Measurements from ENCODE around the gene ZNF655.
A peak's percentile ranks its signal among the peaks of the same experiment; 100 is the strongest.

The ZNF655 gene

GRCh38 chr7:99615989-99616358 is 57.5 kb downstream of the ZNF655 start:
- DNase-seq: no peak

- DNase-seq: peak; percentile 91
These were observed 58.1 kb downstream of the ZNF655 start, which contains the start of gene ZSCAN25 for GRCh38 chr7:99616359-99617191. Gene ZSCAN25 (plus strand): TSS chr7:99616946. CDS start chr7:99619607, 2,661 bp downstream.

GRCh38 chr7:99617192-99617781 is 58.8 kb downstream of the ZNF655 start:
- no peak for DNase-seq

DNA sequence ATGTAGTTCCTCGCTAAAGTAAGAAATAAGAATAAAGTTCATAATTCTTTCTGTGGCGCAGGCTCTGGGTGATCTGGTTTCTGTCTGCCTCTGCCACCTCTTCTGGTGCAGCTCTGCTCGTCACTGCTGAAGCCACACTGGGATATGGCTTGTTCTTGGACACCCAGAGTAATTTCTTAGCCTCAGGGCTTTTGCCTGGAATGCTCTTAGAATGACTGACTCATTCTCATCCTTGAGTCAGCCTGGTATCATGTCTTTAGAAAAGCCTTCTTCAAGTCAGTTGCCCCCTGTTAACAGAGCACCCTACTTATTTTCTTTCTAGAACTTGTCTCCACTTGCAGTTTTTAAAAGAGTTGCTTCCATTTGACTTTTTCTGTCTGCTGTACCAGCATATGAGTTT is 60.3 kb downstream of the ZNF655 start:
- no peak for DNase-seq

DNA sequence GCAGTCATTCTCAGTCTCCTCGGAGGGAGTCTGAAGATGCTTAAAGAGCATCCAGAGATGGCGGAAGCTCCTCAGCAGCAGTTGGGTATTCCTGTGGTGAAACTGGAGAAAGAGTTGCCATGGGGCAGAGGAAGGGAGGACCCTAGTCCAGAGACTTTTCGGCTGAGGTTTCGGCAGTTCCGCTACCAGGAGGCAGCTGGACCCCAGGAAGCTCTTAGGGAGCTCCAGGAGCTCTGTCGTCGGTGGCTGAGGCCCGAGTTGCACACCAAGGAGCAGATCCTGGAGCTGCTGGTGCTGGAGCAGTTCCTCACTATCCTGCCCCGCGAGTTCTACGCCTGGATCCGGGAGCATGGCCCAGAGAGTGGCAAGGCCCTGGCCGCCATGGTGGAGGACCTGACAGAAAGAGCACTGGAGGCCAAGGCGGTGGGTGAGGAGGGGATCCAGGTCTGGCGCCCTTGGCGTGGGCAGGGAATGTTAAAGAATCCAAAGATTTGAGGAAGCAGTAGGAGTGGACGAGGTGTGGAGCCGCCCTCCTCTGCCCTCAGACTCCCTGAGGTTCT is 61.2 kb downstream of the ZNF655 start:
- DNase-seq: no peak

GRCh38 chr7:99621271-99621670 is 62.8 kb downstream of the ZNF655 start:
- DNase-seq: no peak

DNA sequence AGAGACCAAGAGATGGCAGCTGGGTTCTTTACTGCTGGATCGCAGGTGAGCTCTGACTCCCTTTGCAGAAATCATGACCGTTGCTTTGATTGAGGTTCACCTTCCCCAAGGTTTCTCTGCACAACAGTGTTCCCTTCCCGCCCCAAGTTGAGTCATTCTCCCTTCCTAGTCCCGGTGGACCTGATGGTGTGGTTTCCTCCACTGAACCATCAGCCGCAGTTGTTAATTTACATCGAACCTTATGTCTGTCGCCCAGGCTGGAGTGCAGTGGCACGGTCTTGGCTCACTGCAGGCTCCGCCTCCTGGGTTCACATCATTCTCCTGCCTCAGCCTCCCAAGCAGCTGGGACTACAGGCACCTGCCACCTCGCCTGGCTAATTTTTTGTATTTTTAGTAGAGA is 64.2 kb downstream of the ZNF655 start:
- DNase-seq: no peak

GRCh38 chr7:99623091-99623693 is 64.8 kb downstream of the ZNF655 start:
- DNase-seq: no peak

GRCh38 chr7:99623702-99624447 is 65.4 kb downstream of the ZNF655 start:
- DNase-seq: peak; percentile 21

- DNase-seq: peak; percentile 74
These were observed 66.0 kb downstream of the ZNF655 start for GRCh38 chr7:99624484-99624883.

GRCh38 chr7:99625321-99625720 is 66.9 kb downstream of the ZNF655 start:
- DNase-seq: no peak

- DNase-seq: no peak
These were observed 67.5 kb downstream of the ZNF655 start for GRCh38 chr7:99625961-99626360.
